GM21360 (cell line): ENCODE data around the gene NTM.

Source experiments
- ATAC-seq: cut with Tn5 transposase; IDR thresholded peaks from one replicate; pipeline ENCODE4 v1.9.1; 2021; ENCODE audit warnings: mild to moderate bottlenecking, moderate library complexity; ENCODE audit not compliant: unreplicated experiment

Gene NTM

DNA sequence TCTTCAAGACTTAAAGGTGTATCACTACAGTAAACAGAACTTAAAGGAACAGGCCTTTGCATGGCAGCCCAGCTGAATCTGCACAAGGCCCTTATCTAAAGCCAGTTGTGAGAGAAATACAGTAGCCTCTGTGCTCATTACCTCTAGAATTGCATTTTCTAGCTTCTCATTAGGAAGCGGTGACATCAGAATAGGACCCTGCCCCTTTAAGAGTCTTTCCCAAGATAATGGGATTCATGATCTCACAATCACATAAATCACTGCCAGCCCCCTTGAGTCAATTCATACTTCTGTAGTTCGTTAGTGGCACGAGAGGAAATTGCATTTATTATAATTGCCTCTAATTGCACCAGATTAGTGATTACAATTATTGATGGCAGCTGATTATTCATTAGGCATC lies 170.3 kb downstream of the NTM start:
- ATAC-seq = no peak

DNA sequence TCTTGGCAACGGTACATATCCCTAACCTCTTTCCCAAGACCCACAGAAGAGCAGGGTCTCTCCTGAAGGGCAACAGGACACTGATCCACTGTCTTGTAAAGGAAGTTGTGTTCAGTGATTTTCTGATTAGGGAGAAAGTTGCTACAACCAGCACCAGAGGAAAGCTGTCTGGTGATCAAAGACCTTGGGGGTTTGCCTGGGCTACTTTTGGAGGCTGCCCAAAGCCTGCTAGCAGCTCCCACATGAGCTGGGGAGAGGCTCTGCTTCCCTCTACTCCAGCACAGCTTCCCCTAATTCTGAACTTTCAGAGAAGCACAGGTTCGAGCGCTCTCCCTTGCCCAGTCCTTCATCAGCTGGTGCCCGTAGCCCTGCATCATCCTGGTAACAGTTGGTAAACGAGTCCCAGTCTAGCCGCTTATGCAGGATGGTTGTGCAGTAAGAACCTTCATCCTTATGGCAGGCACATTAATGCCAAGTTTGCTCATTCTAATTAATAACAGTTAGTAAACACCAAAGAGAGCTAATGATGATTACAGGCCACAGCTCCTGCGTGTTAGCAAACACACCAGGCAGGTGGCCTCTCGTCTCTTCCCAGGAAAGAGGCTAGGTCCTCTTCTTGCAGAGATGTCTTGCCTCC lies 173.1 kb downstream of the NTM start:
- no peak for ATAC-seq

DNA sequence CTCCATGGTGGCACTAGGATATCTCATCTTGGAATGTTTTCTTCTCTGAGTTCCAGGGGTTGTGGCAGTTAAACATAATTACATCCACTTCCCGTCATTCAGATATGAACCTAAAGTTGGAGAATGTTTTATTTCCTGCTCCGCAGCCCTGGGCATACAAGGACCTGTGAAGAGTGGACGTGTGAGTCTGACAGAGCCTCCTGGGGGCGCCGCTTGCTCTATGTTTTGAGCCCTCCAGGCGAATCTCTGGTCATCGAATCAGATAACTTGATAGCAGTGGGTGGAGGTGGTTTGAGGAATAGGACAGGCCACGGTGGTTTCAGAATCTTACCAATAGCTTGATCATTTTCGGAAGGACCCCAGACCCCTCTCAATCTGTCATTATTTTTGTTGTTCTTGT lies 174.2 kb downstream of the NTM start:
- ATAC-seq = no peak

DNA sequence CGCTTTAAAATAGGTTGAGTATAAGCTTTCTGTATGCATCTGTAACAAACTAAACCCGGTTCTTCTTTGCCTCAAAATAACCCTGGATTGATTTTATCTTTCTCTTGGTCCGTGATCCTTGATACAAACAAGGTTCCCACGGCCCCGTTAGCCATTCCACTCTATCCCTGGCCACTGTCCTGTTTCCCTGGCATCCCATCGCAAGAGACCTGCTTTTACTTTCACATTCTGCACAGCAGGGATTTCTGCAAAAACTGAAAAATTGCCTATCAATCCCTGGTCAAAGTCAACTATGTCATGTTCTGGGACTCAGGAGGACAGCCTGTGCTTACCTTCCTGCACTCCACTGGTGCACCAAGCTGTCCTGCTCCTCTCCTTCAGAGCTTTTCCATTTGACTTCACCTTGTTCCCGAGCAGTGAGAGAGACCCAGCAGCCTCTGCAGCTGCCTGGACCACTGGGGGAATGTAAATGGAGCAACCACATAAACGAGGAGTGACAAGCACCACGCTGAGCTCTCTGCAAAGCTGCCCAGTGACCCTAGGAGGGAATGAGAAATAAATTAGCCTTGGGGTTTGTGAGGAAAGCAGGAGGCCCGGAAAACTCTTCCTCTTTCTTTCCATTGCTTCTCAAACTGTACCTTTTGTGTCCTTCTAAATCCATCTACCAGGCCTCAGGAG lies 175.9 kb downstream of the NTM start:
- ATAC-seq = no peak

- no peak for ATAC-seq
Measured at GRCh38 chr11:131549099-131549498, 178.7 kb downstream of the NTM start.

DNA sequence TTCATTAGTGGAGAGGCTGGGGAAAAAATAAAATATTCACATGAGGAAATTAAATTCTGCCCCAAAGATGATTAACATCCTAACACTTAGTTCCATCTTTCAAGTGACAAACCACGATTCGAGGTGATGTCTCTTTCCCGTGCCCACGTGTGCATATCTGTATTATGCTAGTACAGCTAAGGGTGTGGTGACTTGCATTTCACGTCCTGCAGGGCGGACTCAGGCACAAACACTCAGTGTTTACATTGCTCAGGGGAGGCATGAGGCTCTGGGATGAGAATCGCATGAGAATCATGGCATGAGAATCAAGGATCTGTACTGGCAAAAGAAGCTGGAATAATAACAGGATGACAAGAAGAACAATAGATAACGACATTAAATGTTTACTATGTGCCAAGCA lies 179.4 kb downstream of the NTM start:
- ATAC-seq = no peak

- ATAC-seq = no peak
Measured at GRCh38 chr11:131560287-131560686, 189.9 kb downstream of the NTM start.

DNA sequence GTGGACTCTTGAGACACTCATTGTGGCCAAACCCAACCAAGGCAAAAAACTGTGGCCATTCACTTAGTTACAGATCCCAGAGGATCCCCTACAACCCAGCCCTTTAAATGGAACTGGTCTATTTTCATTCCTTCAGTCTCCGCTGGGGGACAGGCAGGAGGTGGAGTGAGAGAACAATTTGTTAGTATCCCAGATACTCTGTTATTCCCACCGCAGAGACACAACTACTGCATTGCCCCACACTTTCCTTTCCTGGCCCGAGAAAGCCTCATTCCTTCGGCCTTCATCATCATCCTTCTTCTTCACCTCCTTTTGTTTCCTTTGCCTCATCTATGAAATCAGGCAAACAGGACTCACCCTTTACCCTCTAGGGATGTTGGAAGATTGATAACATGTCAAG lies 191.1 kb downstream of the NTM start:
- no peak for ATAC-seq

DNA sequence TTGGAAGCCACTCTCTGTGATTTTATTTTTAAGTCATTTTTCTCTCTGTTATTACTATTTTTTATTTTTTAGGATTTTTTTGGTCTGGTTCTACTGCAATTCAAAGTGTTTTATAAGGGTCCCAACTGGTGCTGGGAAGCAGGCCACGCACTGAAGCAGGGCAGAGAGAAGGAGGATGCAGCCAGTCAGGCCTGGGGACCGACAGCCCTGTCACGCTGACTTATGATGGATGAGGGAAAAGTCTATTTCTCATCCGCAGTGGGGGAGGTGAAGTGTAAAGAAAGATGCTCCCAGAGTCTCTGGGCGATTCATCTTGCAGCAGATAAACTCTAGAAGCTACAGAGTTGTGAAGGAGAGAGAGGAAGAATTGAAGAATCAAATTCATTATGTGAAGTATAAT lies 191.6 kb downstream of the NTM start:
- no peak for ATAC-seq

DNA sequence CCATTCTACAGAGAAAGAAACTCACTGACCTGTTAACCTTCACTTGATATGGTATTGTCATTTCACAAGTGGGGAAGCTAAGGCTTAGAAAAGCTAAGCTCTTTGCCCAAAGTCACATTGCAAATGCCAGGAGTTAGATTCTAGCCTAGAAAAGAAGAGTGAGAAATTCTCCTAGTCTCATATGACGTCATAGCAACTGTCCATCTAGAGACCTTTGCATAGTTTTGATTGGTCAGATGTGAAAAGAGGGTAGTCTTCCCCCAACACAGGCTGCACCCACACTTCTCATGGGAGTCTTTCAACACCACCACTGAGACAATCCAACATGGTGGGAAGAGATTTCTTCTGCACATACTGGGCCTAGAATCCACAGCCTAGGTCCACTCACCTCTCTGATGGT lies 197.9 kb downstream of the NTM start:
- ATAC-seq = no peak

DNA sequence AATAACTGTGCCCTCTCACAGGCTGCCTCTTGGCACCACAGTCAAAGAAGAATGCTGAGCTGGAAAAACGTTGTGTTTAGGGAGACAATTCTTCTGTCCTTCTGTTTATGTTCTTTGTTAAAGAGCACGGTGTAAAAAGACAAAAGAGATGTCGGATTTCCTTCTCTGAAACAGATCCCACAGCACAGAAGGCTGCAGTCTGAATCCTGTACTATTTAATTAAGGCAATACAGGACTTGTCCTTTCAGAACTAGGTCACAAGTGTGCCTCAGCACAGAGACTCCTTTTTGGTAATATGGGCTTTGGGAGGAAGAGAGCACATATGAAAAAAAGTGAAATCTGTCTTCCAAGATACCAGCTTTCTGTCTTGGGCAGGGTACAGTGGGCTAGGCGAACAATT lies 201.2 kb downstream of the NTM start:
- ATAC-seq = no peak

GRCh38 chr11:131572423-131572822 lies 202.0 kb downstream of the NTM start:
- ATAC-seq = no peak

- peak; percentile 83 for ATAC-seq
Measured at GRCh38 chr11:131579932-131580387, 209.5 kb downstream of the NTM start.

DNA sequence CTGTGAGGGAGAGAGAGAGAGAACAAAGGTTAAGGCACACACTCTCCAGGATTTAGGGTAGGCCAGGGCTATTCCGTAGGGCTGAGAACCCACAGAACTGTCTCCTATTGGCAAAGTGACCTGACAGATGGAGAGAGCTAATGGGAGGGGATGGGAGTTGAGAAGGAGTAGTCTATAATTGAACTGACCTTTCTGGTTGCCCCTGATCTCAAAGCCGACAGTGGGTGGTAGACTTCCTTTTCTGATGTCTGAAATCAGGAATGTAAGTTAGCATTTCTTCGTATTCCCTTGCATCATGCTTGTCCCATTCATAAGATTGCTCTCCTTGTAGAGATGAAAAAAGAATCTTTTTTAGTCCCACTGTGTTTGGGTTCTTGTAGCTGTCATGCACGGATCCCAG lies 210.1 kb downstream of the NTM start:
- no peak for ATAC-seq

- ATAC-seq = no peak
Measured at GRCh38 chr11:131581046-131581445, 210.6 kb downstream of the NTM start.

DNA sequence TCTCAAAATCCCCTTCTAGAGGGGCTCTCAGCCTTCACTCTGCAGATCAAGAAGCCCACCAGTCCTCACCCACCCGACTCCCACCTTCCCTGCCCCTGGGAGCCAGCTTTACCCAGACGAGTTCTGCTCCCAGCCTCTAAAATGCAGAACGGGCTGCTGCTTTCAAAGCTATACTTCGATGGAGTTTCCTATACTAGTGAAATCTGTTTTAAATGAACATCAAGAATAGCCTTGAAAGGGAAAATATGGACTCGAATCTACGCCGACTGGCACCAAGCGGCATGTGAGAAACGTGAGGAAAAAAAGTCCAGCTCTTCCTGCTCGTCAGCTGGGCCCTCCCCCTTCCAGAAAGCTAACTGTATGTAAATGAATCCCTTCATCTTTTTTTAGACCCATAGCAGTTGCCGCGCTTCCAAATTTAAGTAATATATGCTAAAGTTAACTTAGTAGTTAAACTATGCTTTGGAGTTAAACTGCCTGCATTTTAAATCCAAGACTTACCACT lies 211.7 kb downstream of the NTM start:
- no peak for ATAC-seq

- ATAC-seq = no peak
Measured at GRCh38 chr11:131583421-131583820, 213.0 kb downstream of the NTM start.

GRCh38 chr11:131583938-131584337 lies 213.5 kb downstream of the NTM start:
- ATAC-seq = no peak

GRCh38 chr11:131584785-131585592 lies 214.6 kb downstream of the NTM start:
- ATAC-seq = no peak

GRCh38 chr11:131588057-131588456 lies 217.6 kb downstream of the NTM start:
- ATAC-seq = no peak

- no peak for ATAC-seq
Measured at GRCh38 chr11:131591051-131591461, 220.6 kb downstream of the NTM start.

DNA sequence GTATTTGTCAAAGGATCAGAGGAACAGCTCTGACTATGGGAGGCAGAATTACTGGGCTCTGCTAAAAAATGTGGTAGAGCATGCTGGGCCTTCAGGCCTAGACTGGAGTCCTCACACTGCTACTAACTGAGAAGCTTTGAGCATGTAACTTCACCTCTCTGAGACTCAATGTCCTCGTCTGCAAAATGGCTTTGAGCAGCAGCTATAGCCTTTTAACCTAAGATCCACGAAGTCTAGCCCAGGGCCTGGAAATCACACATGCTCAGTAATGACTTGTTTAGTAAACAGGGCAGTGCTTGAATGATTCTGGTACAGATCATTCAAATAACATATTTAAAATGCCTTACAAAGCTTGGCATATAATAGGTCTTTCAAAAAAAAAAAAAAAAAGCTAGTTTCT lies 221.7 kb downstream of the NTM start:
- ATAC-seq = no peak
